ENCODE results near the gene PEX26. TPM values are rescaled to one million over a fixed set of nuclear protein-coding genes. Genes with fewer than 3 reads are reported as not detected.

PEX26 gene
- total and polyA plus RNA-seq, 12 donors: 8.4 to 57.8 (median 34.0) TPM

- Histone ChIP-seq H3K4me1 (replicated peaks in 1 of 2) (peaks cover 0 to 8% of the 10 kb centered on the region in 2 donors), H3K27ac (no peak overlapping the region), H3K27me3 (no peaks in the 10 kb centered on the region), H3K9me3 (replicated peaks in 1 of 3) (no peaks in the 10 kb centered on the region), H3K36me3 (replicated peaks in 1 of 2) (peaks cover 0 to 83% of the 10 kb centered on the region in 2 donors), H3K4me3 (no peak overlapping the region)
- intact Hi-C loops (cut with DNase I): no loop called here
- no peak for TF ChIP-seq POLR2A (IDR thresholded peaks at IDR 0.05)
- no peak for TF ChIP-seq CTCF (IDR thresholded peaks at IDR 0.05)
- no peak for DNase-seq
These were observed 7.4 kb downstream of the PEX26 start for GRCh38 chr22:18085188-18085587.

DNA sequence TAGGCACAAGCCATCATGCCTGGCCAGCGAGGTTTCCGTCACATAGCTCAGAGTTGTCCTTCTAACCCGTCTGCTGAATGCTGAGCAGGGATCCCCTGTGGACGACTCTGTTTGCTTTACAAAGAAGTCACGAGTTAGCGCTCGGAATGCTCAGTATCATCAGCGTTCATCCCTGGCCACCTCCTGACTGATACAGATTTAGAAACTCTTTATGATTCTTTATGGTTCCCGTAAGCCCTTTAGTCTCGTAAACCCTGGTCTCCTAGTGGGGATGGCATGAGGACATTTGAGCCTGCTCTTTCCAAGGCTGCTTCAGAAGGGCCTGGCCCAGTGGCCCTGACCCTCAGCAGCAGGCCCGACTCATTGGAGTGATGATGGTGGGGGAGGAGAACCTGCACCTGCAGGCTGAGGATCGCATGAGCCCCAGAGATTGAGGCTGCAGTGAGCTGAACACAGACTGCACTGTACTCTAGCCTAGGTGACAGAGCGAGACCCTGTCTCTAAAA, 9.6 kb downstream of the PEX26 start:
- H3K27me3 ChIP-seq: no peaks in the 10 kb centered on the region
- no peak for DNase-seq
- intact Hi-C loops (cut with DNase I): no loop called here
- H3K27ac ChIP-seq: no peak overlapping the region
- H3K4me3 ChIP-seq: no peak overlapping the region
- peaks cover 12 to 18% of the 10 kb centered on the region in 2 donors for H3K4me1 ChIP-seq (replicated peaks in 1 of 2)
- TF ChIP-seq CTCF (IDR thresholded peaks at IDR 0.05) (no peak), POLR2A (IDR thresholded peaks at IDR 0.05) (no peak)
- peaks cover 0 to 64% of the 10 kb centered on the region in 2 donors for H3K36me3 ChIP-seq (replicated peaks in 1 of 2)
- no peaks in the 10 kb centered on the region for H3K9me3 ChIP-seq (replicated peaks in 1 of 3)
- 63 to 76% (median 67%) methylated on average over 10 to 13 of the region's 13 CpGs for WGBS, 4 donors

- TF ChIP-seq CTCF (IDR thresholded peaks at IDR 0.05): no peak
- Histone ChIP-seq H3K27ac (peak overlapping the region in 4 of 5 donors; percentile 52 to 88 (median 70)), H3K27me3 (no peaks in the 10 kb centered on the region), H3K4me1 (replicated peaks in 1 of 2) (peaks cover 17 to 23% of the 10 kb centered on the region in 2 donors), H3K36me3 (replicated peaks in 1 of 2) (peaks cover 0 to 49% of the 10 kb centered on the region in 2 donors), H3K9me3 (replicated peaks in 1 of 3) (no peaks in the 10 kb centered on the region), H3K4me3 (no peak overlapping the region)
- WGBS, 4 donors: 65 to 78% (median 70%) methylated on average over 8 to 11 of the region's 11 CpGs
- peak; percentile 65 to 87 (median 84) for DNase-seq
- intact Hi-C loops (cut with DNase I): no loop called here
These were observed 11.2 kb downstream of the PEX26 start for GRCh38 chr22:18088825-18089568.

DNA sequence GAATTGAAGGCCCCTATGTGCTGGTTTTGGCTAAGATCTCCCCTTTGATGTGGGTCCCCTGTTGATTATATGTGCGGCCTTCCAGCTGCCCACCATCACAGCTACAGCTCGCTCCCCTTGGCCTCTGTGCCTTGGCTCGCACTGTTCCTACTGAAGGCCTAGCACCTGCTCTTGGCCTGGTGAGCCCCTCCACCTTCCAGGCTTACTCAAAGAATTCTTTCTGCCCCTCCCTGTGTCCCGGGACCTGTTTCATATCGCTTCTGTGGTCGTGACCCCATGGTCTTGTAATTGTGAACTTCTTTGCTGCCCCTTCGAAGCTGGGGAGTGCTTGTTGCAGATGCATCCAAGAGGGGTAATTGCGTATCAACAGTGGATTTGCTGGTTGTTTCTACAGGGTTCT, 12.5 kb downstream of the PEX26 start:
- H3K9me3 ChIP-seq (replicated peaks in 1 of 3): no peaks in the 10 kb centered on the region
- peaks cover 17 to 23% of the 10 kb centered on the region in 2 donors for H3K4me1 ChIP-seq (replicated peaks in 1 of 2)
- no peak for DNase-seq
- 94 to 98% (median 97%) methylated on average over 8 of the region's 8 CpGs for WGBS, 4 donors
- peak overlapping the region in 2 of 5 donors; percentile 80 to 98 for H3K27ac ChIP-seq
- H3K36me3 ChIP-seq (replicated peaks in 1 of 2): peaks cover 0 to 37% of the 10 kb centered on the region in 2 donors
- no peaks in the 10 kb centered on the region for H3K27me3 ChIP-seq
- no peak overlapping the region for H3K4me3 ChIP-seq
- intact Hi-C loops (cut with DNase I): no loop called here
- TF ChIP-seq POLR2A (IDR thresholded peaks at IDR 0.05): no peak
- no peak for TF ChIP-seq CTCF (IDR thresholded peaks at IDR 0.05)
